HG03575 (cell line): Measurements from ENCODE around the gene C1QL1.
"Not testable (repeated sequence)": the region's sequence is repeated elsewhere in the genome, so short reads cannot be mapped to it uniquely, and the experiment has no call there.

Experiments used
- ATAC-seq: cut with Tn5 transposase; IDR thresholded peaks from one replicate; pipeline ENCODE4 v1.9.1; 2021; ENCODE audit not compliant: unreplicated experiment, insufficient number of reproducible peaks, low FRiP score; ENCODE audit errors: extremely low read depth

Gene C1QL1

DNA sequence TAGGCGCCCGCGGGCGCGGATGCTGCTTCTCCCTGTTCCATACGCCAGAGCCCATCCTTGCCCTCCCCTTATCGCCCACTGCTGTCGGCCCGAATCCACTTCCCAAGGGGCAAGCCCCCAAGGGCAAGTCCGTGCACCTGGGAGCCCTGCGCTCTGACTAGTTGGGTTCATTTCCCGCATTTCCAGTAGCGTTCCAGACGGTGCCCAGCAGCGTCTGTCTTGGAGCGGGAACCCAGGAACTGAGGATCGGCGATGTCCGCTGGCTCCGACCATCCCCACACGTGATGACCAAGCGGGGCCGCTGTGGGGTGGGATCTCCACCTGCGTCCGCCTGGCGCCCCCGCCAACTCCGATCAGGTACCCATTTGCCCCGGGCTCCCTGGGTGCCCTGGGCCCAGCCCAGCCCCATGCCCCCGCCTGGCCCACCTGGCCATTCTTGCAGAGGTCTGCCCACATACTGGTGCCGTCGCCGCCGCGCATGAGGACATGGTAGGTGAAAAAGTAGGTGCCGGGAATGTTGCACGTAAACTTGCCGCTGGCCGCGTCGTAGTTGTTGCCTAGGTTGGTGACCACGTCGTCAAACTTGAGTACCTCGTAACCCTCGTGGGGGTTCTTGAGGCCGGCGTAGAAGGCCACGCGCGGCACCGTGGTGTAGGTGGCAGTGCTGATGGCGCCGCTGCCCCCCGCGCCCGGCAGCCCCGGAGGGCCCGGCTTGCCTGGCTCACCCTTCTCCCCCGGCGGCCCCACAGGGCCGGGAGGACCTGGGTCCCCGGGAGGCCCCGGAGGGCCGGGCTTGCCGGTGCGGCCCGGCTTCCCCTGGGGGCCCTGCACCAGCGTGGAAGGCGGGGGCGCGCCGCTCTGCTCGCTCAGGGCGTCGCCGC, 837 bp downstream of the C1QL1 start:
- no peak for ATAC-seq

DNA sequence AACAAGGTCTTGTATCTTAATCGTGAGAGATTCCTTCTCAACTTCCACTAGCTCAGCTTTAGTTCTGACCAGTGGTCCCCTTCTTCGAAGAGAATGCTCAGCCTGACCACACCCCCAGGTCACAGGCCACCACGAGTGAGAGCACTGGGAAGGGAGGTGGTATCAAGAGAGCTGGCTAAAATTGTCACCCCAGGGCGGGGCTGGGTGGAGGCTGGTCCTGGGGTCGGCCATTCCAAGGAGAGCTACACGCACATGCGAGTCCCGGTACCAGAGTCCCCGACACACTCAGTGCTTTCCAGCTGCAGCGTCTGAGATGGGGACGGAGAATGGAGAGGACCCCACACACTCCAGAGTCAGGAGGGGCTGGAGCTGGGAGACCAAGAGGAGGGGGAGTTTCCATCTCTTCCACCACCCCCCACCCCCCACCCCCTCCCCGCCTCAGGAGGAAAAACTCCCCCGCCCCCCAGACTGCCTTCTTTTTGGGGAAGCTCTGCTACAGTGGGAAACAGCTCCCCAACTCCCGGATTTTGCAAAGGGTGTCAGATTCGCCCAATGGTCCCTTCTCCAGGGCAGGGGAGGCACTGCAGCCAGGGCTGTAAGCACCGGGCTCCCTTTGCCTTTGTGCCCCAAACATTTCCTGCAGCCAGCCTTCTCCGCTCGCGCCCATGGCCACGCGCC, 1.6 kb downstream of the C1QL1 start:
- no peak for ATAC-seq

DNA sequence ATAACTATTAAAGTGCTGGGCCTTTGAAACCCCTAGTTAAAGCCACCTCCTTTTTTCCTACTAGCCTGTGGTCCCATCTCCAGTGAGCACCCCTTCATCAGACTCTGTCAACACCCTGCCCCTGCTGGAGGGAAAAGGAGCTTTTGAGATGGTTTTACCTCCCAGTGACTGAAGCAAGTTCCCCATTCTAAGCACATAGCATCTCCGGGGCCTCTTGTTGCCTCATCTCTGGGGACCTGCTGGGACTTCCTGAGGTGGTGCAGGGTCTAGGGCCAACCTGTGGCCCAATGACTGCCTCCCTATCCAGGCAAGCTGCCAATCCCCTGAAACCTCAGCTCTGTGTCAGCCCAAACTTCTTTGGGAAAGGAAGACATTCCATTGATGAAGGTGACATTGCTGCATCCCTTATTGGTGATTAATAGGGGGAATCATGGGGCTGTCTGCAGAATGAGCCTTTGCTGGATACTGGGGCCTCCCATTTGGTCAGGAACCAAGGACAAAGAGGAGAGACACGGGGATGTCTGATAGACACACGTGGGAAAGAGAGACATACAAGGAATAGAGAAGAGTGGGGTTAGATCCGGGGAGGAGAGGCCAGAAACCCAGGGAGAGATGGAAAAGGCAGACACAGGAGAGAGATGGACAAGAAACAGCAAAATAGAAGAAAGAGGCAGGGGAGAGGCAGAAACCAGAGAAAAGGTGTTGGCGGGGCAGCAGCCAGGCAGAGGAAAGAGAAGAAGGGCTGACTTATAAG, 2.4 kb downstream of the C1QL1 start:
- no peak for ATAC-seq

DNA sequence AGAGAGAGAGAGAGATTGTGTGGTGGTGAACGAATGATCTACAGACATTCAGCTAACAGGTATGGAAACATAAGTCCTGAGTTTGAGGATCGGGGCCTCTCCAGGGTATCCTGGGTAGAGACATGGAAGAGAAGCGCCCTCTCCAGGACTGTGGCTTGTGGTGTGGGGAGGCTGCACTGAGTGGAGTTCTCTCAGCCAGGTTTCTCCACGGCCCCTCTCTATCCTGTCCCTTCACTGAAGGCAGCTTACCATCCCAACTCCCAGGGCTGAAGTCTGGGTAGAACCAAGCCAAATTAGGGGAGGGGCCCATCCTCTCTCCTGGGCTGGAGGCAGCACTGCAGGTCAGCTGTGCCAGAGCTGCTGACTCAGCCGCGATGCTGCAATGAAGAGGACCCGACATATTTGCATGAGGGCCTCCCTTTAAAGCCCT, 6.2 kb downstream of the C1QL1 start:
- no peak for ATAC-seq

DNA sequence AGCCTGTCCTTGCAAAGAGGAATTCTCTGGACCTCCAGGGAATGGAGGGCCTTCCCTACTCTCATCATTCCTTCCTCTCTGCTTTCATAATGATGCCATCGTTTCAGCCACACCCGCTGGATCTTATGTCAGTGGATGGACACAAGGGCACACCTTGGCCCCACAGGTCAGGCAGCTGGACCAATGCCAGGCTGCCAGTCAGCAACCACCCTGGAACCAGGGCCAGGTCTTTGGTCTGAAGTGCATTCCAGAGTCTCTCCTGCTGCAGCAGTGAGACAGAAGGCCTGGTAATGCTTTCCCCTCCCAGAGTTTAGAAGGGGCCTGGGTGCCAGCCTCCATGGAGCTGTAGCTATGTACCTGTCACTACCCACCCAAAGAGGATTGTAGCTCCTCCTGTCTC, 7.4 kb downstream of the C1QL1 start:
- ATAC-seq = no peak

DNA sequence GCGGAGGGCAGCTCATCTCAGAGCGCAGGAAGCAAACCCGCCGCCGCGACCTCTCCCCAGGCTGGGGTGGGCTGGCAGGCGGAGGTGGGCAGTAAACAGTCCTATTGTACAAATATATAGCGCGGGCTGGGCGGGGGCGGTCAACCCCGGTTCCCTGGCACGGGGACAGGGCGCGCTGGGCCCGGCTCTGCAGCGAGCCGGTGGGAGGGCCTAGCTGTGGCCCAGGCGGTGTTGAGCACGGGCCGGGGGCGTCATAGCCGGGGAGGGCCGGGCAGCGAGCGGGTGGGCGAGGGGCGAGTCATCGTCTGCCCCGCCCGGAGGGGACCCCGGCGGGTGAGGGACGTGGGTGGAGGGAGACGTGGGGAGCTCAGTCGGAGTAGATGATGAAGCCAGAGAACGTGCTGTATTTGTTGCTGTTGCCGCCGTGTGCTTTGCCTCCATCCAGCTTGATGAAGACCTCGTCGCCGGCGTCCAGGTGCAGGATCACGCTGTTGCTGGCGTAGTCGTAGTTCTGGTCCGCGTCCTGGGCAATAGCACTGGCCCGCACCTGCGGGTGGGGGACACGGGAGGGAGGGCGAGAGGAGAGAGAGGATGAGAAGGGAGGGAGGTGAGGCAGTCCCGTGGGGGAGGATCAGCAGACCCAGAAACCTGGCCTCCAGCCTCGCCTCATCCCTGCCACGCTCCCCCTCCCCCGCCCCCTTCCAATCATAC, 8.1 kb downstream of the C1QL1 start:
- no peak for ATAC-seq

DNA sequence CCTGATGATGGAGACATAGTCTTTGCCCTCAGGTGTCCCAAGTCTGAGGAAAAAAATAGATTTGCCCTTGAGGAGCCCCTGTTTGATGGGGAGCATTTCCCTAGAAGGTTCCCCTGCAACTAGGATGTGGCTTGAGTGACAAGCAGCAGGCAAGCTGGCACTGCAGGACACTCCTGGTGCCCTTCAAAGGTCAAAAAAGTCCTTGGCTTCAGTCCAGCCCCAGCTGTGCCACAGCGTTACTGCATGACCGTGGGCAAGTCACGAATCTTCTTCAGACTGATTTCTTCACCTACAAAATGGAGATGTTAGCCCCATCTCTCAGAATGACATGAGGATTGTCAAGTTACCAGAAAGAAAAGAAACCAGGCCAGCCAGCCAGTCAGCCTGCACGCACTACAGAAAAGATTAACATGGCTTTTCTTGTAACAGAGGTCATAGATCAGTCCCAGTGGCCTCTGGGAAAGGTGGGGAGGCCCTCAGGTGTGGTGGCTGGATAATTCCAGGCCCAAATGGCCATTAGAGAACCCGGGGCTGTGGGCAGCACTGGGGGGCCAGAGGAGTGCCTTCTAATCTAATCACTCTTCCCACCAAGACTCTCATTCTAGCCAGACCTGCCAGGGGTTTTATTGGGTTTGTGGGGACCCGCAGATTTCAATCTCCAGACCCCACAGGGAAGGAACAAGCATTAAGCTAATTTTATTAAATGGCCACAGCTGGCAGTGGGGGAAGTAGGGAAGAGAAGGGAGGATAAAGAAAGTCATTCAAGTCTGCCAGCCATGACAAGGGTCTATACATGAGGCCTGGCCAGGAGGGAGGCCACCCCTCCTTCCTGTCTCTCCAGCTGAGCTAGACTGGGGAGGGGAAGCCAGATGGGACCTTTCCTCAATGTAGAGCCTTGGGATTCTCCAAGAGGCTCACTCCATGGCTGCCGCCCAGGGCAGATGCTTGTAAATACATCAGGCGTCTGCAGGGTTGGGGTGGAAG, 10.8 kb downstream of the C1QL1 start:
- no peak for ATAC-seq

DNA sequence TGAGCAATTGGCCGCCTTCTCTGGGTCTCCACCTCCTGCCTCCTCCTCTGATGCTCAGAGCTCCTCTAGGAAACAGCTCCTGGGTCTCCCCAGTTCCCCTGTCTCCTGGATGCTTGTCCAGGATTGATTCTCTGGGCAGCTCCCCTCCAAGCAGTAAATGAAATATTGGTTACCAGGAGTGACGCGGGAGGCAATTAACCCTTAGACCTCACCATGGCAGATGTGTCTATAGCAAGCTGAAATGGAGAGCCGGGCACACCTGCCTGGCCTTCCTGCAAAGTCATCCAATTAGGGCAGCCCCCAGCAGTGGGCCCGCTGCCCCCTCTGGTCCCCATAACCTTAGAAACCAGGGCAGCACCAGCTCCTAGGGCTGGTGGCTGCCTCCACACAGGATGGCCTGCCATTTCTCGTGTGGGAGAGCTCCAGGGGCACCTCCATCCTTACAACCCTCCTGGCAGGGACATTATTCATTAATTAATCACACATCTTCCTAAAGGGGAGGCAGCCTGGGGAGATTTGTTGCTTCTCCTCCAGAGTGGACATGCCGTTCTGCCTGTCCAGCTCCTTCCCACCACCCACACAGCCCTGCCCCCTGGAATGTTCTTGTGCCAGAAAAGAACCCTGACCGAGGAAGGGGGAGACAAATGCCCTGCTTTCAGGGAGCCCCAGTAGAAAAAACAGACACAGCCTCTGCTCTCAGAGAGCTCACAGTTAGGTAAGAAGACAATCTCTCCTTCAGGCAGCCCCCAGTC, 12.3 kb downstream of the C1QL1 start:
- ATAC-seq = no peak

DNA sequence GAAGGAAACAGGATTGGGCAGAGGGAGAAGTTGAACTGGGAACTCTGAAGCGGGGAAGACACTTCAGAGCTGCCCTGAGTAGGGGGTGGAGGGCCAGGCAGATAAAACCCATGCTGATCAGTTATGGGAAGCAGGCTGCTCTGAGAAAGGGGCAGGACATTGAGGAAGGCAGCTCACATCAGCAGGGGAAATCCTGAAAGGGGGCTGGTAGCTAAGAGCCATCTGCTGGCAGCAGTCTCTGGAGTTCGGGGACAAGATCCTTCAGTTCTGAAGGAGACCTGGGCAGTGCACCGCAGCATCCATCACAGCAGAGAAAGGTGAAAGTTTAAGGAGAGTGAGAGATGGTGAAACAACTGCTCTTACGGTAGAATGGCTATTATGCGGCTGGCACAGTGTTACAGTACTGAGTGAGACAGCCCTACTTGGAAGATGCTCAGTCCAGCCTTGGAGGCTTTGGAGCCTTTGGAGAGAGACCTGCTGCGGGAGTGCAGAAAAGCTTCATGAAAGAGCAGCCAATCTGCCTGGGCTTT, 15.1 kb downstream of the C1QL1 start:
- no peak for ATAC-seq

DNA sequence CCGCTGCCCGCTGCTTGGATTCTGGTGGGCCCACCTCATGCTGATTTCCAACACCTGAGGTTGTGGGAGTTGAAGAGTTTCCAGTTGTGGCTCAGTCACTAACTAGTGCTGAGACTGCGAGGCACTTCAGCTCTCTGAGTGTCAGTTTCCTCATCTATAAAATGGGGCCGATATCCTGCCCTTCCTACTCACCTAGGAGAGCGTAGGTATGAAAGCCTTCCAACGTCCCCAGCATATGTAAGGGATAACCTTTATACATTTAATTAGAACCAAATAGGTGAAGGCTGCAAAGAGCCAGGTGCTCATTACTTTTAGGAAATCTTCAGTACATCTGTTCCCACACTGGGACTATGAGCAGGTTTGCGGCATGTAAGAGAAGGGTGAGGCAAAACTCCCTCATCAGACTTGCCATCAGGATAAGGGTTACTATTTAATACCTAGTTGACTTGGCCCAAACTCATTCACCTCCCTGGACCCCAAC, 19.7 kb downstream of the C1QL1 start:
- no peak for ATAC-seq

DNA sequence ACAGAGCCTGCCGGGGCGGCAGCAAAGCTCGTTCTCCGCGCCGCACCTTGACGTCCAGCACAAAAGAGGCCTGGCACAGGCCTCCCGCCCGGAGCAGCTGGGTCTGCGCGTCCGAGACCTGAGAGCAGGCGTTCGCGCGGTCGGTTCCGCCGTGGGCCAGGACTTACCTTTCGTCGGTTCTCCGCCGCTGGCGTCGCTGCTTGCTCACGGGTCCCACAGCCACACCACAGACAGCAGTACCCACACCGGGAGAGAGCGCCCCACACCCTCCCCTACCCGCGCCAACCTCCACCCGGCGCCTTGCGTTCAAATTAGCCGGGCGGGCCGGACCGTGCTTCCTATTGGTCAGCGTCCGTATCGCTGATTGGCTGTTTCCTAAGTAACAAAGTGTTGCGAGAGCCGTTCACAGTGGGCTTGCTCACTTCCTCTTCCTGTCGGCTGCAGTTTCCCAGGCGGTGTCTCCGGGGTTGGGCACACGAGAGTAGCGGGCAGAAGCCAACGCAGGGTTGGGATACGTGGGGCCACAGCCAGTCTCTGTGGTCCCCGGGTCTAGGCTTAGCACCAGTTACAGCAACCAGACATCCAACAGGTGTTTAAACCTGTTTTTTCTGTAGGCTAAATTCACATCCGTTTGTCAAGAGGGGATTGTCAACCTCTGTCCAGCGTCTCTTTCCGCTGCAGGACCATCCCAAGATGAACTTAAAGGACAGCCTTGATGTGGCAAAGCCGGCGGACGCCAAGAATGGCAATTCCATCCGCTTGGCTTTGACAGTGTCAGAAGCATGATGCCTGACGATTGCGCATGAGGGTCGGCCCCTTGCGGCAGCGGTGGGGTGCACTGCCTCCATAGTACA, 20.4 kb downstream of the C1QL1 start, which contains the start of gene KIF18B:
Gene KIF18B, minus strand, starts transcription at position 313 of the 854 bp plus-strand sequence. CDS start 11,429 bp downstream, outside the sequence.
- peak; percentile 50 for ATAC-seq

DNA sequence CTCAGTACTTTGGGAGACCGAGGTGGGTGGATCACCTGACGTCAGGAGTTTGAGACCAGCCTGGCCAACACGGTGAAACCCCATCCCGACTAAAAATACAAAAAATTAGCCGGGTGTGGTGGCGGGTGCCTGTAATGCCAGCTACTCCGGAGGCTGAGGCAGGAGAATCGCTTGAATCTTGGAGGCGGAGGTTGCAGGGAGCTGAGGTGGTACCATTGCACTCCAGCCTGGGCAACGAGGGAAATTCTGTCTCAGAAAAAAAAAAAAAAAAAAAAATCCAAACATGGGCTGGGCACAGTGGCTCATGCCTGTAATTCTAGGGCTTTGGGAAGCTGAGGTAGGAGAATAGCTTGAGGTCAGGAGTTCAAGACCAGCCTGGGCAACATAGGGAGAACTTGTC, 22.5 kb downstream of the C1QL1 start:
- not testable (repeated sequence) for ATAC-seq

DNA sequence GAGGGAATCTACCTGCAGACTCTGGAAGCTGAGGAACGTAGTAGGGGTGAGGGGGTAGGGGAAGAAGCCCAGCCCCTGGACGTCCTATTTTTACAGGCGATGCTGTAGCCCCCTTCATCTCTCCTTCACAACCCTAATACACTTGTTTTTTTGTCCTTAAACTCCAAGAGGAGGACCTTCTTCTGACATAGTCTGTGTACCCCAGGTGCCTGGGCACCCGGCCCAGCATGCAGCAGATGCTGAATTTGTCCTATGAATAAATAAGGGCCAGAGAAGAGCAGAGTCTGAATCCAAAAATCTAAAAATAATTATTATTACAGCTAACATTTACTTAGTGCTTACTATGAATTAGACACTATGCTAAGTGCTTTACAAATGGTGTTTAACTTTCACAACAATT, 25.6 kb downstream of the C1QL1 start:
- no peak for ATAC-seq

DNA sequence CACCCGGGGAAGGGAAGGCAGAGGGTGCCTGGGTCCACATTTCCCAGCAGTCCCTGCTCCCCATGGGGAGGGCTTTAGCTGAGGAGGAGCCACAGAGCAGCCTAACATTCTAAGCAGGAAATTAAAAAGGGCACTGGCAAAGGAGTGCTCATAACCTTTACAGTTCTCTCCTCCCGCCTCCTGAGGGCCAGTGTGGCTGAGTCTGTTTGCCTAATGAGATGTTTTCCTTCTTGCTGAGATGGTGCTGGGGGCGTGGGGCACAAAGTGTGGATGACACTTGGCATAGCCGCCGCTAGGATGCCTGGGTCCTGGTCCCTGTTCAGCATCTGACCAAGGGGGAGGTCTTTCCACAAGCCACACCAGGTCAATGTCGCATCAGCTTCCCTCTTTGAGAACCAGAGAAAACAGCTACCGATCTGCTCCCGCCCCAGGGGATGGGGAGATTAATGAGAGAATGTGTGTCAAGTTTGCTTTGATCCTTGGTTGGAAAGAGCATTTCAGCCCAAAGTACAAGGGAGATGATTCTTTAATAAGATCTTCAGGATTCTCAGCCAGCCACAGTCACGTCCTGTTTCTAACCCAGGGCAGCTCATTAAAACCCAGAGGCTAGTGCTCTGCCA, 26.3 kb downstream of the C1QL1 start:
- ATAC-seq = no peak

DNA sequence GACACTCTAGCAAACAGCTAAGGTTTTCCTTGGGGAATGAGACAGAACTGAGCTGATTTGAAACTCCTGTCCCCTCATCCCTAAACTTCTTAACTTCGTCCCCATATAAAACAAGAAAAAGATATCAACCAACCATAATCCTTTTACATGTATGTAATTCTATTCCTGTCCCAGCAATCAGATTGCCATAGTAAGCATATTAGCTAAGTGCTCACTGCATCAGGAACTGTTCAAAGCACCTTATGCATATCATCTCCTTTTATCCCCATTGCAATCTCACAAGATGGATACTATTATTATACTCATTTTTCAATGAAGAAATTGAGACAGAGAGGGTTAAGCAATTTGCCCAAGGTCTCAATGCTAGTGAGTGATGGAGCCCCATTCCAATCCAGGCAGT, 27.3 kb downstream of the C1QL1 start:
- no peak for ATAC-seq

DNA sequence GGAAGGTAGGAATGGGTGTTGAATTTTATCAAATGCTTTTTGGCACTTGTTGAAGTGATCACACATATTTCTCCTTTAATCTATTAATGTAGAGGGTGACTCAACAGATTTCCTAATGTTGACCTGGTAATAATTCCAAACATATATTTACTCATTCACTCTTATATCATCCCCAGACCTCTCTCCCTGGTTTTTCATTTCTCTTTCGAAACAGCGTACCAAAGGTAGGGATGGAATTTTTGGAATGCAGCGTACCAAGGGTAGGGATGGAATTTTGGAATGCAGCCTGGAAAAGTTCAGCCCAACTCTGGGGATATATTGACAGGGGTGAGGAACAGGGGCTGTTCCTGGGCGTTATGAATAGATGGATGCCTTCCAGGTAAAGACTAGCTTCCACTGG, 27.8 kb downstream of the C1QL1 start:
- no peak for ATAC-seq
